Vagina (tissue), 2 donors: ENCODE results near the gene PANK4.

Experiments
- POLR2A ChIP-seq, 2 donors: fragments of 450-650 bp; IDR thresholded peaks; one replicate each; pipeline ENCODE4 v1.6.1; 2017; ENCODE audit warnings: antibody characterized with exemption in 2 of 2, mild to moderate bottlenecking in 2 of 2, moderate library complexity in 2 of 2
- POLR2AphosphoS5 ChIP-seq, 2 donors: sonication (generic); formaldehyde crosslinking; IDR thresholded peaks; one replicate each; pipeline ENCODE4 v1.9.0; 2017; ENCODE audit warnings: antibody characterized with exemption in 2 of 2, mild to moderate bottlenecking in 2 of 2, low read depth in 1 of 2; ENCODE audit not compliant: insufficient read depth in 1 of 2
- TF ChIP-seq, protein P1 (sequence below), 3 experiments: fragments of 450-650 bp in 2 of 3; fragments of 200-600 bp in 1 of 3; sonication (generic) in 1 of 3; IDR thresholded peaks; one replicate each; pipeline ENCODE4 v1.5.1; 2017 to 2019; ENCODE audit warnings: antibody characterized with exemption in 3 of 3, mild to moderate bottlenecking in 2 of 3, moderate library complexity in 2 of 3

DNA sequence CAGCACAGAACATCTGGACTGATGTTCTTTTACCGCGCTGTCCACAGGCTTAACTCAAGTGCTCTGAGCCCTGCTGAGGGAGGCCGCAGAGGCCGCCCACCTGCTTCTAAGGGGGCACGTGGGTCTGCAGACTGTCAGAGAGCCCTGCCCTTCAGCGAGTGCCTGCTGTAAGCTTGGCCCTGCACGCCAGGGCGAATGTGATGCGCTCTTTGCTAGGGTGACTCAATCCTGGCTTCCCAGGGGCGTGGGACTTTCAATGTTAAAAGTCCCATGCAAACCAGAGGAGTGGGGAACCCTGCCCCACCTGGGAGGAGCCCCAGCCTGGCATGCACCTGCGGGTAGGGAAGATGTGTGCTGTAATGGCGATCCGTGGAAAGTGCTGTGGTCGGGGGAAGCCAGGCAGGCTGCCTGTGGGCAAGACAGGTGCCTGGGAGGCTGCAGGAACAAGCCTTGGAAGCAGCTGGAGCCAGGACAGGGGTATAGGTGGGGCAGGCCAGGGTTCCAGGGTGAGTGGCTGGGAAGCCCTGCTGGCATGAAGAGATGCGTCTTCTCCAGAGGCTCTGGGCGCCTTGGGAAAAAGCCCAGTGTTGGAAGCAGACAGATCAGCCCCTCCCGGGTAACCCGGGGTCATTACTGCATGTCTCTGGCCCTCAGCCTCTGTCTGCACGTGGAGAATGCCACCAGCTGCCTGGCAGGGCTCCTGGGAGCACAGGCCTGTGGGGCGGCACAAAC is 594 bp upstream of the PANK4 start:
- TF ChIP-seq, protein P1, sequence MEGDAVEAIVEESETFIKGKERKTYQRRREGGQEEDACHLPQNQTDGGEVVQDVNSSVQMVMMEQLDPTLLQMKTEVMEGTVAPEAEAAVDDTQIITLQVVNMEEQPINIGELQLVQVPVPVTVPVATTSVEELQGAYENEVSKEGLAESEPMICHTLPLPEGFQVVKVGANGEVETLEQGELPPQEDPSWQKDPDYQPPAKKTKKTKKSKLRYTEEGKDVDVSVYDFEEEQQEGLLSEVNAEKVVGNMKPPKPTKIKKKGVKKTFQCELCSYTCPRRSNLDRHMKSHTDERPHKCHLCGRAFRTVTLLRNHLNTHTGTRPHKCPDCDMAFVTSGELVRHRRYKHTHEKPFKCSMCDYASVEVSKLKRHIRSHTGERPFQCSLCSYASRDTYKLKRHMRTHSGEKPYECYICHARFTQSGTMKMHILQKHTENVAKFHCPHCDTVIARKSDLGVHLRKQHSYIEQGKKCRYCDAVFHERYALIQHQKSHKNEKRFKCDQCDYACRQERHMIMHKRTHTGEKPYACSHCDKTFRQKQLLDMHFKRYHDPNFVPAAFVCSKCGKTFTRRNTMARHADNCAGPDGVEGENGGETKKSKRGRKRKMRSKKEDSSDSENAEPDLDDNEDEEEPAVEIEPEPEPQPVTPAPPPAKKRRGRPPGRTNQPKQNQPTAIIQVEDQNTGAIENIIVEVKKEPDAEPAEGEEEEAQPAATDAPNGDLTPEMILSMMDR (IDR thresholded peaks at IDR 0.05) = no peak
- TF ChIP-seq POLR2AphosphoS5 (IDR thresholded peaks at IDR 0.05; ENCODE audit: insufficient read depth in 1 of 2, low read depth in 1 of 2) (no peak), POLR2A (IDR thresholded peaks at IDR 0.05) (no peak)
